ENCODE results near the gene ZSCAN9. TPM values are rescaled to one million over a fixed set of nuclear protein-coding genes. Genes with fewer than 3 reads are reported as not detected.
A peak's percentile ranks its signal among the peaks of the same experiment; 100 is the strongest.

Gene ZSCAN9
- total and polyA plus RNA-seq, 7 donors: 3.9 to 10.4 (median 6.4) TPM

- no peaks in the 10 kb centered on the region for H3K4me1 ChIP-seq
- H3K27ac ChIP-seq: no peak overlapping the region
- H3K36me3 ChIP-seq (ENCODE audit: insufficient read depth in 1 of 2, low read depth in 1 of 2): no peaks in the 10 kb centered on the region
- H3K9me3 ChIP-seq: peaks cover 5% of the 10 kb centered on the region
- no peak for TF ChIP-seq CTCF (IDR thresholded peaks at IDR 0.05)
- ATAC-seq: no peak
- WGBS, 3 donors: 52 to 65% (median 58%) methylated on average over 1 of the region's 1 CpG
- intact Hi-C loops (cut with DNase I): no loop called here
- no peak for DNase-seq
- H3K4me3 ChIP-seq: no peak overlapping the region
- H3K27me3 ChIP-seq (ENCODE audit: insufficient read depth in 3 of 3, low read length in 2 of 3): peaks cover 2 to 52% (median 8%) of the 10 kb centered on the region in 3 donors
Observed at GRCh38 chr6:28200020-28200419, 25.1 kb upstream of the ZSCAN9 start.

GRCh38 chr6:28203201-28203600, 21.9 kb upstream of the ZSCAN9 start:
- intact Hi-C loops (cut with DNase I): no loop called here
- Histone ChIP-seq H3K27ac (no peak overlapping the region), H3K27me3 (ENCODE audit: insufficient read depth in 3 of 3, low read length in 2 of 3) (peaks cover 14 to 74% (median 15%) of the 10 kb centered on the region in 3 donors), H3K4me3 (no peak overlapping the region), H3K36me3 (ENCODE audit: insufficient read depth in 1 of 2, low read depth in 1 of 2) (no peaks in the 10 kb centered on the region), H3K9me3 (peaks cover 5% of the 10 kb centered on the region), H3K4me1 (no peaks in the 10 kb centered on the region)
- TF ChIP-seq CTCF (IDR thresholded peaks at IDR 0.05): no peak
- DNase-seq (no peak), ATAC-seq (no peak)
- 28 to 35% (median 34%) methylated on average over 4 of the region's 4 CpGs for WGBS, 3 donors

- Histone ChIP-seq H3K9me3 (no peaks in the 10 kb centered on the region), H3K4me3 (no peak overlapping the region), H3K27me3 (ENCODE audit: insufficient read depth in 3 of 3, low read length in 2 of 3) (peaks cover 11 to 77% (median 21%) of the 10 kb centered on the region in 3 donors), H3K27ac (no peak overlapping the region), H3K36me3 (ENCODE audit: insufficient read depth in 1 of 2, low read depth in 1 of 2) (no peaks in the 10 kb centered on the region), H3K4me1 (no peaks in the 10 kb centered on the region)
- WGBS, 3 donors: 47 to 79% (median 73%) methylated on average over 1 of the region's 1 CpG
- DNase-seq (no peak), ATAC-seq (no peak)
- intact Hi-C loops (cut with DNase I): no loop called here
- no peak for TF ChIP-seq CTCF (IDR thresholded peaks at IDR 0.05)
Observed at GRCh38 chr6:28205879-28206278, 19.2 kb upstream of the ZSCAN9 start.

GRCh38 chr6:28206527-28206926, 18.5 kb upstream of the ZSCAN9 start:
- no peak overlapping the region for H3K27ac ChIP-seq
- WGBS, 3 donors: 40 to 52% (median 46%) methylated on average over 3 of the region's 3 CpGs
- no peaks in the 10 kb centered on the region for H3K9me3 ChIP-seq
- no peaks in the 10 kb centered on the region for H3K4me1 ChIP-seq
- H3K4me3 ChIP-seq: no peak overlapping the region
- ATAC-seq: no peak
- TF ChIP-seq CTCF (IDR thresholded peaks at IDR 0.05): no peak
- H3K27me3 ChIP-seq (ENCODE audit: insufficient read depth in 3 of 3, low read length in 2 of 3): peaks cover 11 to 83% (median 23%) of the 10 kb centered on the region in 3 donors
- H3K36me3 ChIP-seq (ENCODE audit: insufficient read depth in 1 of 2, low read depth in 1 of 2): no peaks in the 10 kb centered on the region
- intact Hi-C loops (cut with DNase I): no loop called here
- DNase-seq: no peak

GRCh38 chr6:28206928-28207509, 18.1 kb upstream of the ZSCAN9 start:
- no peak overlapping the region for H3K27ac ChIP-seq
- TF ChIP-seq CTCF (IDR thresholded peaks at IDR 0.05): no peak
- peaks cover 15 to 88% (median 27%) of the 10 kb centered on the region in 3 donors for H3K27me3 ChIP-seq (ENCODE audit: insufficient read depth in 3 of 3, low read length in 2 of 3)
- no peaks in the 10 kb centered on the region for H3K4me1 ChIP-seq
- peak overlapping the region; percentile 43 for H3K4me3 ChIP-seq
- DNase-seq: no peak
- H3K36me3 ChIP-seq (ENCODE audit: insufficient read depth in 1 of 2, low read depth in 1 of 2): no peaks in the 10 kb centered on the region
- 9 to 13% (median 12%) methylated on average over 15 of the region's 15 CpGs for WGBS, 3 donors
- H3K9me3 ChIP-seq: no peaks in the 10 kb centered on the region
- intact Hi-C loops (cut with DNase I): no loop called here
- no peak for ATAC-seq
